Putamen (tissue), 1 donor: ENCODE measurements around the gene CLCN7.
"Not testable (repeated sequence)": the region's sequence is repeated elsewhere in the genome, so short reads cannot be mapped to it uniquely, and the experiment has no call there.

Experiments used
- DNase-seq: peaks from one replicate; pipeline ENCODE4 v3.0.0-alpha.2; 2016; ENCODE audit warnings: low spot score

CLCN7 gene

DNA sequence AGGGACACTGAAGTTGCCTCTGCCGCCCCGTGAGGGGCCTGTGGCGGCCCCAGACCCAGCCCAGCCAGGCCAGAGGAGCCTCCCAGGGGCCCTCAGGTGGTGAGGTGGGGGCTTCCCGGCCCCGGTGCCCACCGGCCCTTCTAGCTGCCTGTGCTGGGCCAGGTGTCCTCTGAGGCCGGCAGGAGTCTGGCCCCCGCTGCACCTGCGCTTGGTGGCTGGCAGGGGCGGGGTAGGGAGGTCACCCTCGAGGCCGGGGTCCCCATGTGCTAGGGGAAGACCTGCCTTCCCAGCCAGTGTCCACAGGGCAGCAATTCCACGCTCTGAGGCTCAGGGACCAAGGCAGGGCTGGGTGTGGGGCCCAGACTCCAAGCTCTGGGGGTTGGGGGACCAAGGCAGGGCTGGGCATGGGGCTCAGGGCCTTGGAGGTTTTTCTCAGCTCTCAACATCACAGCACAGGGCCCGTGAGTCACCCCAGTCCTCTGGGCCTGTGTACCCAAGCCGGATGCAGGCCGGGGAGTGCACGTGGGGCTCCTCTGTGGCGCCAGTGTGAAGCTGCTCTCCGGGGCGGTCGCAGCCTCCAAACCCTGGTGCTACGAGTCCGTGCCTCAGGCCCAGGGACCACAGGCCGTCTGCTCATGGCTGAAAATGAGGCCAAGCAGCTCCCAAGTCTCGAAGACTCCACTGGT is 29.2 kb downstream of the CLCN7 start:
- DNase-seq: no peak

DNA sequence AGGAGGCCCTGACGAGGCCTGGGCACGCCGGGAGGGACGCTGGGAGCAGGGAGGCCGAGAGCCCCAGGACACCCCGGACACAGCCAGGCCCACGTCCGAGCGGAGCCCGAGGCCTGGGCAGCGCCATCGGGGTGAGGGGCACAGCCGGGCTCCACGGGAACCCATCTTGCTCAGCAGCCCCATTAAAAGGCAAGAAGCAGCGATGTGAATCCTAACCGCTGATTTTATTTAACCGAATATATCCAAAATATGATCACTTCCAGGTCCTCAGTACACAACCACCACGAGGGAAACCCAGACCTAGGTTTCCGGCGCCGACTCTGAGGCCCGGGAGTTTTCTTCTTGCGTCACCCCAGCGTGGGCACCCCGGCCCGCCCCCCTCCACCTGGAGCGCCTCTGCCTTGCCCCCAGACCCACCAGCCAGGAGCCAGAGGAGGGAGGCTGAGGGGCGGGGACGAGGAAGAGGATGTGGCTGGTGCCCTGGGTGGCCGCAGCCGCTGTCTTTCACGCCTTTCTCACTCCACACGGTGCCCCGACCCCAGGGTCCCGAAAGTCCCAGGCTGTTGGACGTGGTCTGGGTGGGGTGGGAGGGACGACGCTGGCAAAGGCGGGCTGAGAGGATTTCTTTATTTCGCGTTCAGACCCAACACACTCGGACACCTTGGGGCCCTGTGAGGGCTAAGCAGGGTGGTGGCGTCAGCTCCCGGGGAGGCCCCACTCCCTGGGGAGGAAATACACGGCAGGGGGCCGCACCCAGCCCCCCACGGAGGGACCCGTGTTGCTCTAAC is 29.9 kb downstream of the CLCN7 start:
- DNase-seq: no peak

DNA sequence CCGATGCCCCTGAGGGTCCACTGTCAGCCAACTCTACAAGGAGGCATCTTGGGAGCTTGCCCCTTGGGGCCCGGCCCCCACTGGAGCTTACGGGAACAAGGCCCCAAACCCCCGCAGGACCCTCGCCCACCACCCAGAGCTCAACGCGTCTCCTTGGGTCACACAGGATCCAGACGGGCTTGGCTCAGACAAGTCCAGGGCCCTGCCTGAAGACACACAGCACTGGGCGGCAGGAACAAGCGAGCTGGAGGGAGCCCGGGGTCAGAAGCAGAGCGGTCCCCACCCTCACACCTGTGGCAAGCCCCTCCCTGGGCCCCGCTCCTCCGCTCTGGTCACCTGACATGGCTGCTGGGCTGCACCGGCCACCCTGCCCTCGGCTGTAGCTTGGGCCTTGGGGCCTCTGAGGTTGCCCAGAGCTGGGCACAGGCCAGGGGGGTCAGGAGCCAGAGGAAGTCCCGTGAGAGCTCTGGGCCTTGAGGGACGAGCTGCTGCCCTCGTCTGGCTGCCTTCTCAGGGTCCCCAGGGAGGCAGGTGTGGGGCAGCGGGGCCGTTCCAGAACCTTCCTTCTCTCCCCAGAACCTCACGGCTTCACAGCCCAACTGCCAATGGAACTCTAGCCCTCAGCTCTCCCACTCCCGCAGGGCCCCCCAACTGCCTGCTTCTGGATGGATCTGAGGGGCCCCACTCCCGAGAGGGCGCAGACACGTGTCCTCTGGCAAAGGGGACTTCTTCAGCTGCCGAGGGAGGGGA is 30.7 kb downstream of the CLCN7 start, which contains the start of gene CCDC154:
Gene CCDC154, minus strand, starts transcription at position 577 of the 750 bp plus-strand sequence. Its CDS starts 234 bp downstream, at position 343.
- no peak for DNase-seq

DNA sequence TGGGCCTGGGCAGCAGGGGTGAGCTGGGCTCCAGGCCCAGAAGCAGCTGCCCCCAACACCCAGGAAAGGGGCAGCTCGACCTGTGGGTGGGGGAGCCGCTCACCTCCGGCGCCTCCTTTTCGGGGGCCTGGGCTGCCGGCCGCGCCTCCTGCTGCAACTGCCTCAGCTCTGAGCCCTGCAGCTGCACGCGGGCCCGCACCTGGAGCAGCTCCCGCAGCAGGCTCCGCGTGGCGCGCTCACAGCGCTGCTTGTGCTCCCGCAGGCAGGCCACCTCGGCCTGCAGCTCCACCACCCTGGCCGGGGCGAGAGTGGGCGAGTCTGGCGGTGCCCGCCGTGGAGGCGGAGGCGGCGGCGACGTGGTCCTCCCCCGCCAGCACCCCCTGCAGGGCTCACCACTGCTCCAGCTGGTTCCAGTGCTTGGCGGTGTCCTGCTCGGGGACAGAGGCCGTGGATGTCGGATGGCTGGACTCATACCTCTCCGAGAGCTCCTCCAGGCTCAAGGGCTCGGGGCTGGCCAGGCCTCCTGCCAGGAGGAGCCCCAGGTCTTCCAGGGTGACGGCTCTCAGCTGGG is 31.3 kb downstream of the CLCN7 start:
- DNase-seq: no peak

DNA sequence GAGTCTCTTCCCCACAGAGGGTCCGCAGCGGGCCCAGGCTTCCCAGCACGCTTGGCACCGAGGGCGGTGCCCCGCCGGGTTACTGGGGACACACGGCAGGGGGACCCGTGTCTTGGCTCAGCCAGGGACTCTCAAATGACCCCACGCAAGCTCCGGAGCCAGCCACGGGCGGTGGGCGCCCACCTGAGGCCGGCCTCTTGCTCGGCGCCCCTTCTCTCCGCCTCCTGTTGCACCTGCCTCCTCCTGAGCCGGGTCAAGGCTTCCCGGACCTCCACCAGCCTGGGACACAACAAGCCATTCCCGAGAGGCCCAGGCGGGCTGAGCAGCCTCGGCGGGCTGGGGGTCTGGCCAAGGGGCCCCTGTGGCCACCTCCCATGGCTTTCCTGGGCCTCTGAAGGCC is 32.1 kb downstream of the CLCN7 start:
- no peak for DNase-seq

DNA sequence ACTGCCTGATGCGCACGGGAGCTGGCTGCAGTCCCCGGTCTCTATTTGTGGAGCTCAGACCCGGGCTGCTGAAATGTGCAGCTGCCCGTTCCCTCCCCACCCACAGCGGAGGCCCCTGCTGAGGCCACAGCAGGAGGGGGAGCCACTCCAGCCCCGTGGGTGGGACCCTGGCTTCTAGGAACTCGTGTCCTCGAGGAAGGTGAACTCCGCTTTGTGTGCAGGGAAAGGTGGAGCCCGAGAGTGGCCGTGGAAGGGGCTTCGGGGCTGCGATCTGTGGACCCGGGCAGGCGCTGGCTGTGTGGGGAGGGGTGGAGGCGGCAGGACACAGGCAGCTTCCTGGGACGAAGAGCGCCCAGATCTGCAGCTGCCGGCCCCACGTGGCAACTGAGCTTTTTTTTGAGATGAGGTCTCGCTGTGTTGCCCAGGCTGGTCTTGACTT is 33.4 kb downstream of the CLCN7 start:
- no peak for DNase-seq

DNA sequence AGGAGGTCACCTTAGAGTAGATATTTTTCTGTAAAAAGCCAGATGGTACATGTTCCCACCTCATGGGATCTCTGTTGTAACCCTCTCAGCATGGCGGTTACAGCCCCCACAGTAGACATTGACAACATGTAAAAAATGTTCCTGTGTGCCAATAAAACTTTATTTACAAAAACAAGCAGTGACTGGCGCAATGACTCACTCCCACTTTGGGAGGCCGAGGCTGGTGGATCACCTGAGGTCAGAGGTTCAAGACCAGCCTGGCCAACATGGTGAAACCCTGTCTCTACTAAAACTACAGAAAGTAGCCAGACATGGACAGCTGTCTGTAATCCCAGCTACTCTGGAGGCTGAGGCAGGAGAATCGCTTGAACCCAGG is 35.1 kb downstream of the CLCN7 start:
- not testable (repeated sequence) for DNase-seq

DNA sequence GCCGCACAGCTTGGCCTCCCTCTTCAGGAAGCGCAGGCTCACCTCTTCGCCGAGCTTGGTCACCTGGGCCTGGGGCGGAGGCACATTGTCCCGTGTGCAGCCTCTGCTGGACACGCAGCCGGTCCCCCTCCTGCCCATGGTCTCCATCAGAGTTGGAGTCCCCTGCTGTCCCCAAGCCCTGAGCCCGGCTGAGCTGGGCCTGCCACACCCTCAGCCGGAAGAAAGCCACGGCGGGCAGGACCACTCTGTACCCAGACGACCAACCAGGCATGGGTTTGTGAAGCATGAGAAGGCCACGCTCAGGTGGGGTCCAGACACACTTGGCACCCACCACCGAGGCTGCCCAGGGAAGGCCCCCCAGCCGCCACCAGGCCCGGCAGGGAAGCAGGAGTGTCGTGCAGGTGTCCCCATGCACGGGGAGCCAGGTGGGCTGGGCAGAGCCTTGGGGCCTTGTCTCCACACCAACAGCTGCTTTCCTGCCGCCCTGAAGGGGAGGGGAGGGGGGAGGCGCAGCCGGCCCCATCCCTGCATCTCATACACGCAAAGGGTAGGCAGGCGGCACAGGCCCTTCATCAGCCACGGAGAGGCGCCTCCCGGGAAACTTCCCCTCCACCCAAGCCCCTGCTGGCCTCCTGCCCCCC is 35.6 kb downstream of the CLCN7 start:
- DNase-seq: no peak

DNA sequence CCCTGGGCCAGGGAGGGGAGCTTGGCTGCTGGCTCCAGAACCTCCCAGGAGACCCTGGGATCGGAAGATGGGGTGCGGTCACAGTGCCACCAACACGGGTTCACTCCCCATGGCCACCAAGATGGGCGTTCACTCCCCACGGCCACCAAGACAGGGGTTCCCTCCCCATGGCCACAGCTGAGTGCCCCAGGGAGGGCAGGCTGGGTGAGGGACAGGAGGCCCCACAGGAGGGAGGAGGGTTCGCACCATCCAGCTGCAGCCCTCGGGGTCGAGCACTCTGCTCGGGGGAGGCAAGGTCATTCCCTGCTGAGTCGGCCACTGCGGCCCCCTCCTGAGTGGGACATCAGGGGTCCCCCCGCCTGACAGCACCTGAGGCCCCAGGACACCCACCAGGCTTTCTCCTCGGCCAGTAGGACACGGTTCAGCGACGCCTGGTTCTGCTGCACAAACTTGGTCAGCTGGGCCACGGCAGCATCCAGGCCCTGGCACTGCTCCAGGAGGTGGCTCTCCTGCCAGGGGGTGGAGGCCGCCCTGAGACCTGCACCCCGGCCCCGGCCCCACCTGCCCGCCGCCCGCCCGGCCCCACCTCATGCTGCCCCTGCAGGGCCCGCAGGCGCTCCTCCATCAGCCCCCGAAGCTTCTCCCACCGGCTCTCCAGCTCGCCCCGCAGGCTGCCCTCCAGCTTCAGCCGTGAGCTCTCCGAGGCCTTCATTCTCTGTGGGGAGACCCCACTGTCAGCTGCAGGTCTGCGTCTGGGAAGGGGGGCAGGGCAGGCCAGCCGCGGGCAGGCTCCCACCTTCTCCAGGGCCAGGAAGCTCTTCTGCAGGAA is 36.4 kb downstream of the CLCN7 start:
- no peak for DNase-seq

DNA sequence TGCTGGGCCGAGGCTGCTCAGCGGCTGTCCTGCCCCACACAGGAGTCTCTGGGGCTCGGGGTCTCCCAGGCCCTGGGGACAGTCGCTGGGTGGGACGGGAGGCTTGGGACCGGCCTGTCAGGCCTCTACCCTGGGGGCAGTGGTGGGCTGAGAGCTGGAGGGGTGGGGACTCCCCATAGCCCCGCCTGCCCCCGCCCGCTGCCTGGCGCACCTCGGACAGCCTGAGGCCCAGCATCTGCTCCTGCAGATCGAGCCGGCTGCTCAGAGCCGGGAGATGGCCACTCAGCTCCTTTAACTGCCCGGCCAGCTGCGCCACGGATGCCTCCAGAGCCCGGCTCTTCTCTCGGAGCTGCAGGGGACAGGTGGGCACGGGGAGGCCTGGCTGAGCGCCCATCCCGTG is 37.2 kb downstream of the CLCN7 start:
- DNase-seq: no peak

DNA sequence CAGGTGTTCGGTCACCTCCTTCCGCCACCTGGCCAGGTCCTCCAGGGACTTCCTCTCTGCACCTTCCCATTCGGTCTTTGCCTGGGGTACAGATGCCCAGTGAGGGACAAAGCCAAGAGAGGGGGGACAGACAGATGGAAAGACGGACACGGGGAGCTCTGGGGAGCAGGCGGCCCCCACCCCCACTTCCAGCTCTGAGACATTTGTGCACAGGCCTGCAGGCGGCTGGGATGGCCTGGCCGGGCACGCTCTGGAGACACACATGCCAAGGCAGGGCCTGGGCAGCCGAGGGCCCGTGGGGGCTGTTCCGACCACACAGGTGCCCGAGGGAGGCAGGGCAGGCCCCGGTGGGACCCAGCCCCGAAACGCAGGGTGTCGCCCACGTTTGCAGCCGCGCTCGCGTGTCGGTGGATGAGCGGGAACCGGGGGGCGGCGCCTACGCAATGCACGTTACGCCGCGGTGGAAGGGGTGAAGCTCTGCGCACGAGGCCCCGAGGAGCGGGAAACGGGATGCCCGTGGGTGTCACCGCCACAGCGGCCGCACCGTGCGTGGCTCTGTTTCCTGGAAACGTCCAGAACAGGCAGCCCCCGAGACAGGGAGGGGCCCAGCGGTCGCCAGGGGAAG is 38.0 kb downstream of the CLCN7 start:
- DNase-seq: no peak

DNA sequence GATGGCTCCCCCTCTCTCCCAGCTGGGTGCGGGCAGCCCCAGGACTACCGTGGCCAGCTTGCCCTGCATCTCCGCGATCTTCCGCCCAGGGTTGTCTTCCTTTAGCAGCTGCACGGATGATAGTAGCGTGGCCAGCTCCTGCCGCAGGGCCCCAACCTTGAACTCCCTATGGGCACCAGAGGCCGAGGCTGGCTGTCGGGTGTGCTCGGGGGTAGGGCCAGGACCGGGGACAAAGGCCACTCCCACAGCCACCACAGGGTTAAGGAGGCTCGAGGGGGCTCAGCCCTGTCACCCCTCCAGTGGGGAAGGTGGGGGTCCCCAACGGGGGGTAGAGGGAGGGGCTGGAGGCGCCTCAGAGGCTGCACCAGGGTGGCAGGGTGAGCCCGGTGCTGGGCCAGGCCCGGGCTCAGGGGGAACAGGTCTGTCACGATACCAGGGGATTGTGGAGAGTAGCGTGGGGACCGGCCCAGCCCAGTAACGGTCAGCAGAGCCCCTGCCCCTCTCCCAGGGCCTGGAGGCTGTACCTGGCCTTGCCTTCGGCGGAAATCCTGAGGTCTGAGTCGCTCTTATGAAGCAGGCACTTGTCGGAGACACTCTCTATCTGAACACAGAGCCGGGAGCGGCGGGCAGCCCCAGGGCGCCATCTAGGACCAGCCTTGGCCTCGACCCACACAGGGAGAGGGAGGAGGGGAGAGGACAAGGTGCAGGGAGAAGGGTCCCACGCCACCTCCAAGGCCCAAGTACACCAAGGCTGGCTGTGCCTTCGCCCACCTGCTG is 38.7 kb downstream of the CLCN7 start:
- no peak for DNase-seq

DNA sequence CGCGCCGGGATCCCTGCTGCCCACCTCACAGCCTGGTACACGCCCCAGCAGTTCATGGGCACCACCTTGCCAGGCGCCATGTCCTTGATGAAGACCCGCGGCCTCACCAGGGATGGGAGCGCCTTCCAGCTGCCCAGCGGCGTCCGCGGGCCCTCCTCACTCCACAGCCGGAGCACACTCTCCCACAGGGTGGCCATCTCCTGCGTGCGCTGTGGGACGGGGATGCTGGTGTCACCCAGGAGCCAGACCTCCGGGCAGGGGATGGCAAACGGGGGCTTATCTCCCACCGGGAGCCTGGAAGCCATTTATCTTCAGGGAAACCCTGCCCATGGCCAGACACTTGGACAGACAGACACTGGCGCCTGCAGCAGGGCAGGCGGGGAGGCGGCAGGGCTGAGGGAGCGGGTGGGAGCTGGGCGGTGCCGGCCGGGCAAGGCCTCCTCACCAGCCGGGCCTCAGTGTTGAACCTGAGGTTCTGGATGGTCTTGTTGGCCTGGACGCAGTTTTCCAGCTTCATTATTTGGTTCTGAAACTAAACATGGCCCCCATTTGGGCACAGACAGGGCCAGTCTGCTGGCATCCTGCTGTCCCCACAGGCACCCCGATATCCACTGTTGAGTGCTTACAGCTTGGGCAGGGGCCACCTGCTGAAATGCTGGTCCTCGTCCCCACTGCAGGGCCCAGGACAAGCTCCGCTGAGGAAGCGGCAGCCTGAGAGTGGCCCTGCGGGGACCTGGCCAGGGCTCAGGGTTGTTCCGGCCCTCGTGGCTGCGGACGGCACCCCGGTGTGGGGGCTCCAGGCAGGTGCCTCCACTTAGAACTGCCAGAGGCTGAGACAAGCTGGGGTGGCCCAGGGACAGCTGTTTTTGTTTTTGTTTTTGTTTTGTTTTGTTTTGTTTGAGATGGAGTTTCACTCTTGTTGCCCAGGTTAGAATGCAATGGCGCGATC is 39.9 kb downstream of the CLCN7 start:
- no peak for DNase-seq

DNA sequence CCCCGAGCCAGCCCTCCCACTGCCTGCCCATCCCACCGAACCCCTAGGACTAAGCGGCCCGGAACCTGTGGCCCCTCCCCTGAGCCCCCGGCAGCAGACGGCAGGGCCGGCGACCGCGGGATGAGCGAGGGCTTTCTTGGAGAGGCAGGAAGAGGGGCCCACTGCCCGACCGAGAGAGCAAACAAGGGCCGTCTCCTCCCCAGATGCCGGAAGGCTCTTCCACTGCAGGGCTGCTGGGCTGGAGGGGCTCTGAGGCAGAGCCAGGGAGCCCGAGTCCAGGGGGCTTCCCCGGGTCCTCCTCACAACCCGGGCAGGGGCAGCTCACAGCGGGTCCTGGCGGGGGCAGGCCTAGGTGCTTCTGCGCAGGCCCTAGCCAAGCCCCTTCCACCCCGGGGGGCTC is 41.1 kb downstream of the CLCN7 start:
- DNase-seq: no peak

DNA sequence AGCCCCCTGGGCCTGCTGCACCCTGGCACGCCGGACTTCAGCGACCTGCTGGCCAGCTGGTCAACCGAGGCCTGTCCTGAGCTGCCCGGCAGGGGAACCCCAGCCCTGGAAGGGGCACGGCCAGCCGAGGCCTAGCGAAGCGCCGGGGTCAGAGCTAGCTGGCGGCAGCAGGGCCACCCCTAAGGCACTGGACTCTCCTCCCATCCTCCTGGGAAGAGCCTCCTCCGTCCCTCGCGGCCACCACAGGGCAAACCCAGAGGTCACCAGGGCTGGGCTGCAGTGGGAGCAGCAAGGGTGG is 41.6 kb downstream of the CLCN7 start:
- DNase-seq: no peak

DNA sequence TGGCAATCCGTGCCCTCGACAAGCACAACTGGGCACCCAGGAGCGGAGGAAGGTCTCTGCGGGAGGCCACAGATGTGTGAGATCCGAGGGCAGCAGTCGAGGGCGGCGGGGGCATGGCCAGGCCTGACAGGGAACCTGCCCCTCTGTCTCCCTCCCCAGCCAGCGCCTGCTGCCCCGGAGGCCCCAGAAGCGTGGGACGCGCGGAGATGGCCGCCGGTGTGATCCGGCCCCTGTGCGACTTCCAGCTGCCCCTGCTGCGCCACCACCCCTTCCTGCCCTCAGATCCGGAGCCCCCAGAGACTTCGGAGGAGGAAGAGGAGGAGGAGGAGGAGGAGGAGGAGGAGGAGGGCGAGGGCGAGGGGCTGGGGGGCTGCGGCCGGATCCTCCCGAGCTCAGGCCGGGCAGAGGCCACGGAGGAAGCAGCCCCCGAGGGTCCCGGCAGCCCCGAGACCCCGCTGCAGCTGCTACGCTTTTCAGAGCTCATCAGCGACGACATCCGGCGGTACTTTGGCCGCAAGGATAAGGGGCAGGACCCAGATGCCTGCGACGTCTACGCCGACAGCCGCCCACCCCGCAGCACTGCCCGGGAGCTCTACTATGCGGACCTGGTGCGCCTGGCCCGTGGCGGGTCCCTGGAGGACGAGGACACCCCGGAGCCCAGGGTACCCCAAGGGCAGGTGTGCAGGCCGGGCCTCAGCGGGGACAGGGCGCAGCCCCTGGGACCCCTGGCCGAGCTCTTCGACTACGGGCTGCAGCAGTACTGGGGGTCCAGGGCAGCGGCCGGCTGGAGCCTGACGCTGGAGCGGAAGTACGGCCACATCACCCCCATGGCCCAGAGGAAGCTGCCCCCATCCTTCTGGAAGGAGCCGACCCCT is 42.2 kb downstream of the CLCN7 start:
- no peak for DNase-seq

DNA sequence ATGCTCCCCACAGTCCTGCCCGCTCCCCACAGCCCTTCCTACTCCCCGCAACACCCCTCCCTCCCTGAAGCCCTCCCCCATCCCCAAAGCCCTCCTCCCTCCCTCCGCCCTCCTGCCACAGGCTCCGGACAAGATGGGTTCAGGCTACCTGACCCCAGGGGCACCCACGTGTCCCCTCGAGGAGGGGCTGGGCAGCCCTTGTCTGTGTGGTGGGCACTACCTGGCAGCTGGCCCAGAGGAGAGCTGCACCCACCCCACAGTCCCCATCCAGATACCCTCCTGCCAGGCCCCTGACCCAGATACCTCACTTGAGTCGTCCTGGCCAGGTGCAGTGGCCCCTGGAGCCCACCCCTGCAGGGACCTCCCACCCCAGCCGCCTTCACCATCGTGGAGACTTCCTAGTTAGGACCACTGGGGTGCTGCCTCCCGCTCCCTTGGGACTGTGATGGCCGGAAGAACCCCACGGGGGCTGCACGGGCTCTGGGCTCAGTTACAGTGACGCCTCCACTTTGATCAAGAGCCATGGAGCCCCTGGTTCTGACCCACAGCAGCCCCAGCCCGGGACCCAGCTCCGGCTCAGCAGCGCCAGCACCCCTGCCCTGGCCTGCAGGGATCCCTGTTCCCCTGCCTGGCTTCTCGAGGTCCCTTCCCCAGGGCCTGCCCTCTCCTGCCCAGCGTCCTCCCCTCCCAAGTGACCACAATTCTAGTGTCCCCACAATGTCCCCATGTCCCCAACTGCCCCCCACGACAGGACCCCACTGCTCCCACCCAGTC is 43.1 kb downstream of the CLCN7 start:
- no peak for DNase-seq
